ENCODE results near the gene CCL7.

GRCh38 chr17:34236281-34236892 is 33.6 kb upstream of the CCL7 start:
- TF ChIP-seq CTCF (IDR thresholded peaks at IDR 0.05; ENCODE audit: poor library complexity) (no peak), EZH2 (IDR thresholded peaks at IDR 0.05; ENCODE audit: borderline replicate concordance) (no peak), EZH2phosphoT487 (IDR thresholded peaks at IDR 0.05; ENCODE audit: low read depth, severe bottlenecking, unreplicated experiment) (no peak)

Measured in hepatocyte (in vitro differentiated cells).